Right cardiac atrium (tissue), 5 donors: ENCODE data around the gene OR8K3. TPM values are rescaled to one million over a fixed set of nuclear protein-coding genes. Genes with fewer than 3 reads are reported as not detected.

Experiments used
- polyA plus RNA-seq: library from polyadenylated mRNA; stranded (reverse); fragments of 200-250 nt; gene quantifications from one replicate; pipeline ENCODE4 v1.2.3, GENCODE V29; 2013
- total RNA-seq, 4 donors: library from RNA; stranded (reverse); fragmentation: NEBNext Ultra II Directional; extraction: Animal tissue kit (Norgen Biotek cat#: 25700); gene quantifications; one replicate each; pipeline ENCODE4 v1.2.1, GENCODE V29; 2021
- donor health status: healthy with polysubstance abuse.
- donor health status: DM: no; HTN: yes; CAD: no.
- donor health status: DM: no; HTN: no; CAD: no.
- donor health status: DM: no; HTN: yes; CAD: no; lungs with severe emphysema.
- donor health status: DM: yes; HTN: yes; CAD: no.

The OR8K3 gene
- total and polyA plus RNA-seq, 5 donors: not detected

Other genes starting within 250 kb of the OR8K3 start
- not detected for gene OR8I2, start 221.8 kb upstream of the OR8K3 start, total RNA-seq
- not detected for gene OR8I2, start 221.8 kb upstream of the OR8K3 start, polyA plus RNA-seq
- not detected for gene OR8H2, start 211.5 kb upstream of the OR8K3 start, total RNA-seq
- not detected for gene OR8H2, start 211.5 kb upstream of the OR8K3 start, polyA plus RNA-seq
- not detected for gene OR8H3, start 192.8 kb upstream of the OR8K3 start, total RNA-seq
- not detected for gene OR8H3, start 192.8 kb upstream of the OR8K3 start, polyA plus RNA-seq
- gene OR8J3, start 174.9 kb upstream of the OR8K3 start, total RNA-seq: not detected
- not detected for gene OR8J3, start 174.9 kb upstream of the OR8K3 start, polyA plus RNA-seq
- gene OR8K5, start 154.8 kb upstream of the OR8K3 start, total RNA-seq: not detected
- gene OR8K5, start 154.8 kb upstream of the OR8K3 start, polyA plus RNA-seq: not detected
- not detected for gene OR5J2, start 138.5 kb upstream of the OR8K3 start, total RNA-seq
- gene OR5J2, start 138.5 kb upstream of the OR8K3 start, polyA plus RNA-seq: not detected
- not detected for gene OR5T2, start 80.9 kb upstream of the OR8K3 start, total RNA-seq
- gene OR5T2, start 80.9 kb upstream of the OR8K3 start, polyA plus RNA-seq: not detected
- not detected for gene OR5T3, start 62.9 kb upstream of the OR8K3 start, total RNA-seq
- not detected for gene OR5T3, start 62.9 kb upstream of the OR8K3 start, polyA plus RNA-seq
- gene OR5T1, start 41.0 kb upstream of the OR8K3 start, total RNA-seq: not detected
- gene OR5T1, start 41.0 kb upstream of the OR8K3 start, polyA plus RNA-seq: not detected
- not detected for gene OR8H1, start 22.9 kb upstream of the OR8K3 start, total RNA-seq
- not detected for gene OR8H1, start 22.9 kb upstream of the OR8K3 start, polyA plus RNA-seq
- not detected for gene OR8K1, start 30.9 kb downstream of the OR8K3 start, total RNA-seq
- gene OR8K1, start 30.9 kb downstream of the OR8K3 start, polyA plus RNA-seq: not detected
- not detected for gene OR8J1, start 39.1 kb downstream of the OR8K3 start, total RNA-seq
- gene OR8J1, start 39.1 kb downstream of the OR8K3 start, polyA plus RNA-seq: not detected
- gene OR8U1, start 60.5 kb downstream of the OR8K3 start, total RNA-seq: not detected
- not detected for gene OR8U1, start 60.5 kb downstream of the OR8K3 start, polyA plus RNA-seq
- gene OR5AL1, start 97.6 kb downstream of the OR8K3 start, total RNA-seq: not detected
- not detected for gene OR5AL1, start 97.6 kb downstream of the OR8K3 start, polyA plus RNA-seq
- gene OR5M3, start 158.2 kb downstream of the OR8K3 start, total RNA-seq: not detected
- not detected for gene OR5M3, start 158.2 kb downstream of the OR8K3 start, polyA plus RNA-seq
- not detected for gene OR5M8, start 176.2 kb downstream of the OR8K3 start, total RNA-seq
- not detected for gene OR5M8, start 176.2 kb downstream of the OR8K3 start, polyA plus RNA-seq
- not detected for gene OR5M11, start 228.1 kb downstream of the OR8K3 start, total RNA-seq
- gene OR5M11, start 228.1 kb downstream of the OR8K3 start, polyA plus RNA-seq: not detected